Right renal pelvis (tissue), 4 donors: ENCODE results near the gene SPINK5. TPM values are rescaled to one million over a fixed set of nuclear protein-coding genes. Genes with fewer than 3 reads are reported as not detected.
"Not testable (repeated sequence)": the region's sequence is repeated elsewhere in the genome, so short reads cannot be mapped to it uniquely, and the experiment has no call there.

Experiments
- DNase-seq, 4 donors: peaks; one replicate each; pipeline ENCODE4 v3.0.0-alpha.2; 2013; ENCODE audit warnings: low read depth in 4 of 4, low spot score in 3 of 4, missing footprints in 1 of 4
- polyA plus RNA-seq, 4 donors: library from polyadenylated mRNA; unstranded; fragments of 120-200 nt; gene quantifications; one replicate each; pipeline ENCODE4 v1.2.1, GENCODE V29; 2013; ENCODE audit not compliant: insufficient read length in 4 of 4

Gene SPINK5, protein sequence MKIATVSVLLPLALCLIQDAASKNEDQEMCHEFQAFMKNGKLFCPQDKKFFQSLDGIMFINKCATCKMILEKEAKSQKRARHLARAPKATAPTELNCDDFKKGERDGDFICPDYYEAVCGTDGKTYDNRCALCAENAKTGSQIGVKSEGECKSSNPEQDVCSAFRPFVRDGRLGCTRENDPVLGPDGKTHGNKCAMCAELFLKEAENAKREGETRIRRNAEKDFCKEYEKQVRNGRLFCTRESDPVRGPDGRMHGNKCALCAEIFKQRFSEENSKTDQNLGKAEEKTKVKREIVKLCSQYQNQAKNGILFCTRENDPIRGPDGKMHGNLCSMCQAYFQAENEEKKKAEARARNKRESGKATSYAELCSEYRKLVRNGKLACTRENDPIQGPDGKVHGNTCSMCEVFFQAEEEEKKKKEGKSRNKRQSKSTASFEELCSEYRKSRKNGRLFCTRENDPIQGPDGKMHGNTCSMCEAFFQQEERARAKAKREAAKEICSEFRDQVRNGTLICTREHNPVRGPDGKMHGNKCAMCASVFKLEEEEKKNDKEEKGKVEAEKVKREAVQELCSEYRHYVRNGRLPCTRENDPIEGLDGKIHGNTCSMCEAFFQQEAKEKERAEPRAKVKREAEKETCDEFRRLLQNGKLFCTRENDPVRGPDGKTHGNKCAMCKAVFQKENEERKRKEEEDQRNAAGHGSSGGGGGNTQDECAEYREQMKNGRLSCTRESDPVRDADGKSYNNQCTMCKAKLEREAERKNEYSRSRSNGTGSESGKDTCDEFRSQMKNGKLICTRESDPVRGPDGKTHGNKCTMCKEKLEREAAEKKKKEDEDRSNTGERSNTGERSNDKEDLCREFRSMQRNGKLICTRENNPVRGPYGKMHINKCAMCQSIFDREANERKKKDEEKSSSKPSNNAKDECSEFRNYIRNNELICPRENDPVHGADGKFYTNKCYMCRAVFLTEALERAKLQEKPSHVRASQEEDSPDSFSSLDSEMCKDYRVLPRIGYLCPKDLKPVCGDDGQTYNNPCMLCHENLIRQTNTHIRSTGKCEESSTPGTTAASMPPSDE
- under 1 TPM; 0.29 to 0.63 (median 0.38) TPM for polyA plus RNA-seq

DNA sequence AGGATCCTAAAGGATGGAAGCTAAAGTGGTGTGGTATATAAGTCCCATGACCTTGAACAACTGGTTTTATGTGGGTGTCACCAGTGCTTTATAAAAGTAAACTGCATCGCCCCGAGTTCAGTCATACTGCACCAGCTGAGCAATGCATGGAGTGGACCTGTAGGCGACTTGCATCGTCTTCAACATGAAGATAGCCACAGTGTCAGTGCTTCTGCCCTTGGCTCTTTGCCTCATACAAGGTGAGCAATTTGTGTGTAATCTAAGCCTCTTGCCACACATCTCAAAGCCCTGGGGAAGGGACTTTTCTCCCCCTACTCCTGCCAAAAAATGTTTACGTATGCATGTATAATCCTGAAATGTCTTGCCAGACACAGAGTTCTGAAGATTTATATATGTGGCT is at the start of gene SPINK5:
Gene SPINK5, plus strand, starts transcription at position 120 of the 400 bp plus-strand sequence. Its CDS starts 65 bp downstream, at position 185.
- no peak for DNase-seq

- DNase-seq: no peak
These were observed 49.5 kb upstream of the SPINK5 start for GRCh38 chr5:148014276-148014675.

GRCh38 chr5:148020257-148020988 is 43.4 kb upstream of the SPINK5 start:
- no peak for DNase-seq

- DNase-seq: no peak
These were observed 36.3 kb upstream of the SPINK5 start for GRCh38 chr5:148027505-148027904.

DNA sequence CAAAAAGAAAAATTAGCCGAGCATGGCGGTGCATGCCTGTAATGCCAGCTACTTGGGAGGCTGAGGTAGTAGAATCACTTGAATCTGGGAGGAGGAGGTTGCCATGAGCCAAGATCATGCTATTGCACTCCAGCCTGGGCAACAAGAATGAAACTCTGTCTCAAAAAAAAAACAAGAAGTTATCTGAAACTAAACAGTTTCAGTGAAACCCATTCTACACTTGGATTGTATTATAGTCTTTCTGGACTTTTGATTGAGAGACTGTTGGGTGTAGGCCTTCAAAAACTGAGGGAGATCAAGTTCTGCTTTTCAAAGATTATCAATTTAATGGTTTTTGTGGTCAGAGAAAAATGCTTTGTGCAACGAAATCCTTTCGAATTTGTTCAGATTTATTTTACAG is 34.6 kb upstream of the SPINK5 start:
- no peak for DNase-seq

- no peak for DNase-seq
These were observed 30.6 kb upstream of the SPINK5 start for GRCh38 chr5:148033134-148033533.

GRCh38 chr5:148035676-148036075 is 28.1 kb upstream of the SPINK5 start:
- DNase-seq: no peak

DNA sequence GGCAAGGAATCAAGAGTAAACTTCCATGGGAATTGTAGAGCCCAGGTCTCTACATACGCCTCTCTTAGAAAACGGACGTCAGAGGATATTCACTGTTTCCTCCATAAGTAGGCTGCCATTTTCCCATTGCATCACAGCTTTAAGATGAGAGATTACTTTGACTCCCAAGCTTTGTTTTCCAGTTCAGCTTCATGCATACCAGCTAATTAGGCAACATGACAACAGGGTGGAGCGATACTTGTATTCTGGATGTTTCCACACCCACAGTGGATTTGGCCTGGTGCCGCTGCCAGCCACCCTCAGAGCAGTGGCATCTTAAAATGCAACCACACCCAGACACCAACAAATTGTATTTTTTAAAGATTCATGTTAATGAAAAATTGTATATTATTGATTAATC is 20.9 kb upstream of the SPINK5 start:
- no peak for DNase-seq

DNA sequence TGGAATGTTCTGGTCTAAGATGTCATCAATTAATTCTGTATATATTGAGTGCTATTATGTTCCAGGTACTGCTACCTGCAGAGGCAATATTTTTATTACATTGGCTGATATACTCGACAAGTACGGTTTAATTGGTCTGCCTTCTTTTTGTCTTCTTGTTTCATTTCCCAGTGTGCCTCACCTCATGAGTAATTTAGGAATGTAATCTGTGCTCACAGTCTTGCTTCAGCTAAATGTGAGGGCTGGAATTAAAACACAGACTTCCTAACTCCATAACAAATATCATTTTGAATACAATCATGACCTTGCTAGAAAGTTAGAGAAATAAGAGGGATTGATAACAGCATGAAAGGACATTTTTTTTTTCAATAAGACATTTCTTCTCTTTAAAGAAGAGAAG is 20.1 kb upstream of the SPINK5 start:
- DNase-seq: no peak

- DNase-seq: not testable (repeated sequence)
These were observed 8.6 kb upstream of the SPINK5 start for GRCh38 chr5:148055160-148055559.

- no peak for DNase-seq
These were observed 3.5 kb upstream of the SPINK5 start for GRCh38 chr5:148060309-148060708.

GRCh38 chr5:148060881-148061280 is 2.9 kb upstream of the SPINK5 start:
- DNase-seq: no peak

DNA sequence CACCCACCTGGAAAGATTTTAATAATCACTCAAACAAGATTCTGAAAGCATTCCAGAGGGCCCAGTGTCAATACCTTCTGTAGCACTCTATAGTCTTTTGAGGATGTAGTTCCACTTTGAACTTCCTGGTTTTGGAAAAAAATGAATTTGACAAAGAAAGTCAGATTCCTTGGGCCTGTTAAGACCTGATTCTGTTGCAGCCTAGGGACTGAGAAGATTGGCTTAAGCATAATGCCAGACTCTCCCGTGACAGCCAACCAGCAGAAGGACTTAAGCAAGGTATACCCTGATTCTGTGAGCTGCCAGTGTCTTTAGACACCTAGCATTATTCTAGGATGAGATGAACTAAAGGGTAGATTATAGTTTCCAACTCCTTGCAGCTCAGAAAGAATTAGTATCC is 6.8 kb downstream of the SPINK5 start:
- no peak for DNase-seq

DNA sequence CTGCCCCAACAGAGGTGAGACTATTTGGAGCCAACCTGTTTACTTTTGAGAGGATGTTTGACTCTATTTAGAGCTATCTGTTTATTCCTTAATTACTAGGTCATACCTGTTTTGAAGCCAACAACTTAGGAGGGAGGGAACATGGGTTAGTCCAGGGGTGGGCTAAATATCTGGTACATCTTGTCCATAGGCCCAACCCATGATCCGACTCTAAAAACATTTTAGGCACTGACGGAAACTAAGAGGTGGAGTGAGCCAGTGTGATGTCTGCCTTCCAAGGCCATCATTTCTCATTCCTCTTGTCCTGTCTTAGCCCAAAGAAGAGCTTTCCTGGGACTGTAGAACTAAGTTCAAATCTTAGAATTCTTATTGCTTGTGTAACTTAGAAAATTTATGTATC is 8.4 kb downstream of the SPINK5 start:
- DNase-seq: no peak

GRCh38 chr5:148075529-148075928 is 11.7 kb downstream of the SPINK5 start:
- no peak for DNase-seq

DNA sequence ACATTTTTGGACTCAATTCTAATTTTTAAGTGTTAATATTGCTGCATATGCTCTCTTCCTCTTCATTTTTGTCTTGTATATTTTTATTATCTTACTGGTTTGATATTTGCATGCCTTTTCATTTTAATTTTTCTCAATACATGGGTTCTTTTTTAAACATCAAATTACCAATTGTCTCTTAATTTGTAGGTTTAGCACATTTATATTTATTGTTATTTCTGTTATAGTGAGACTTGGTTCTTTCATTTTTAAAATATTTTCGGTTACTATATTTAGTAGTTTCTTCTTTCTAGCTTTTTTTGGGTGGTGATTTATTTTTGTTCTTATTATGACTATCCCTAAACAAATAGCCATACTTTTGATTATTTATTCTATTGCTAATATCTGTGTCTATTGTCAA is 19.4 kb downstream of the SPINK5 start:
- DNase-seq: no peak

- DNase-seq: no peak
These were observed 20.5 kb downstream of the SPINK5 start for GRCh38 chr5:148084269-148084668.

- no peak for DNase-seq
These were observed 21.5 kb downstream of the SPINK5 start for GRCh38 chr5:148085310-148085709.

GRCh38 chr5:148085977-148086705 is 22.4 kb downstream of the SPINK5 start:
- DNase-seq: no peak
